Measurements from ENCODE around the gene ADAMTS4.

ADAMTS4 gene

DNA sequence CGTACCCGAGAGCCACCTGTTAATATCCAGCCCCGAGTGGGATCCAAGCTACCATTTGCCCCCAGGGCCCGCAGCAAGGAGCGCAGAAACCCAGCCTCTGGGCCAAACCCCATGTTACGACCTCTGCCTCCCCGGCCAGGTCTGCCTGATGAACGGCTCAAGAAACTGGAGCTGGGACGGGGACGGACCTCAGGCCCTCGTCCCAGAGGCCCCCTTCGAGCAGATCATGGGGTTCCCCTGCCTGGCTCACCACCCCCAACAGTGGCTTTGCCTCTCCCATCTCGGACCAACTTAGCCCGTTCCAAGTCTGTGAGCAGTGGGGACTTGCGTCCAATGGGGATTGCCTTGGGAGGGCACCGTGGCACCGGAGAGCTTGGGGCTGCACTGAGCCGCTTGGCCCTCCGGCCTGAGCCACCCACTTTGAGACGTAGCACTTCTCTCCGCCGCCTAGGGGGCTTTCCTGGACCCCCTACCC, 38.1 kb downstream of the ADAMTS4 start:
- no peaks in the 10 kb centered on the region for H3K9me3 ChIP-seq (ENCODE audit: control insufficient read depth, low read length)
- H3K4me1 ChIP-seq (ENCODE audit: control insufficient read depth, insufficient read depth, low read length, poor library complexity, severe bottlenecking): peaks cover 11% of the 10 kb centered on the region
- 93 to 97% methylated on average over 20 to 22 of the region's 22 CpGs for WGBS, 2 experiments (ENCODE audit: insufficient coverage in 2 of 2)
- peaks cover 62% of the 10 kb centered on the region for H3K36me3 ChIP-seq (ENCODE audit: control insufficient read depth, insufficient read depth, low read length)
- peak overlapping the region; percentile 82 for H3K4me3 ChIP-seq (ENCODE audit: extremely low read depth, insufficient read depth, low read length, poor library complexity, severe bottlenecking)
- no peak overlapping the region for H3K27ac ChIP-seq (ENCODE audit: low read depth, low read length, severe bottlenecking)

DNA sequence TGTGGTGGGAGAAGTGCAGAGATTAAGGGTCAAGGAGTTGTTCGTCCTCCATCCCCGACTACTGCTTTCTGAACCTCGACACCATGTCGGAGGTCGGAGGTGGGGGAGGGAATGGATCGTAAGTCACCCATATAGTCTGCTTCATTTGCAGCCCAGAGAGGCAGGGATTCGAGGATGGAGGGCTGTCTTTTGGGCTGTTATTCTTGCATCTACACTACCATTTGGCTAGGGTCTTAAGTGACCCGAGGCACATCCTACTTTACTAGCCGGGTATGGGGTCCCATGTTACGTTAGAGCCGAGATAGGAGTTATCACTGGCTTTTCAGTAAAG, 39.0 kb downstream of the ADAMTS4 start:
- Histone ChIP-seq H3K4me1 (ENCODE audit: control insufficient read depth, insufficient read depth, low read length, poor library complexity, severe bottlenecking) (peaks cover 4% of the 10 kb centered on the region), H3K4me3 (ENCODE audit: extremely low read depth, insufficient read depth, low read length, poor library complexity, severe bottlenecking) (peak overlapping the region; percentile 82), H3K36me3 (ENCODE audit: control insufficient read depth, insufficient read depth, low read length) (peaks cover 62% of the 10 kb centered on the region), H3K27ac (ENCODE audit: low read depth, low read length, severe bottlenecking) (no peak overlapping the region), H3K9me3 (ENCODE audit: control insufficient read depth, low read length) (no peaks in the 10 kb centered on the region)
- WGBS, 2 experiments (ENCODE audit: insufficient coverage in 2 of 2): 0 to 20% methylated on average over 1 to 7 of the region's 11 CpGs

DNA sequence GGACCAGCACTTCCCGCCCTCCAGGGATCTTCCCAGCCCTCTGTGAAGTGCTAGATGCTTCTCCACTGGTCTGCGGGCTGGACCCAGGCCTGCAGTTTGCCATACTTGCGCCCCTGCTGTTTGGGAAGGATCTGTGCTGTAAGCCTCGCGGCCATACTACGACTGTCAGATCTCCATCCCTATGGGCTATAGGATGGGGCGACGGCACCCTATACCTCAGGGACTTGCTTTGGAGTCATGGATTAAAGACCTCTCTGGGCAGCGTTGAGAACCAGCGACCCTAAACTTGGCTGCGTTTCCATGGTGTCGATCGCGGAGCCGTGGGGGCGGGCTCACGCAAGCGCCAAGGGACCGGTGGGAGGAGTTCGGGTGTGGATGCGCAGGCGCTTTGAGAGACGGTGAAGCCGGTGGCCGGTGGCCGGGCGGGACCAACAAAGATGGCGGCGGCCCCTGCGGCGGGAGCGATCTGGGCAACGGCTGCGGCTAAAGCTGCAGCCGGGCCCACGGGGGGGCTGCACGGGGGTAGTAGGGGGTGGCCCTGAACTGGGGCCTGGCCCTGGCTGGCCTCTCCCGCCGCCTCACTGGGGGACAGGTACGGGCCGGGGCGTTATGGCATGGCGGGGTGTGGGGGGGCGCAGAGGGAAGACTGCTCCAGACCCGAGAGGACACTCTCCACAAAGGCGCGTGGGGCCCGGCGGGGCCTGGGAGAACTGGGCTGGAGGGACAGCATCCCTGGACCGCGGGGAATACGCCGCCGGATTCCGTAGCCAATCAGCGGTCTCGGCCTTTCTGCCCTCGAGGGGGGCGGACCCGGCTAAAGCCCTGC, 39.6 kb downstream of the ADAMTS4 start, which contains the start of gene USP21:
TSS of gene USP21 (plus strand) at position 414 of the 826 bp plus-strand sequence. CDS start 1,141 bp downstream, outside the sequence.
- Histone ChIP-seq H3K9me3 (ENCODE audit: control insufficient read depth, low read length) (no peaks in the 10 kb centered on the region), H3K4me3 (ENCODE audit: extremely low read depth, insufficient read depth, low read length, poor library complexity, severe bottlenecking) (peak within 1 kb of the TSS; percentile 82), H3K4me1 (ENCODE audit: control insufficient read depth, insufficient read depth, low read length, poor library complexity, severe bottlenecking) (peaks cover 4% of the 10 kb centered on the region), H3K36me3 (ENCODE audit: control insufficient read depth, insufficient read depth, low read length) (peaks cover 62% of the 10 kb centered on the region), H3K27ac (ENCODE audit: low read depth, low read length, severe bottlenecking) (peak within 1 kb of the TSS; percentile 68)
- 3 to 5% methylated on average over 45 to 51 of the region's 60 CpGs for WGBS, 2 experiments (ENCODE audit: insufficient coverage in 2 of 2)

GRCh38 chr1:161158316-161159010, 40.4 kb downstream of the ADAMTS4 start:
- no peaks in the 10 kb centered on the region for H3K9me3 ChIP-seq (ENCODE audit: control insufficient read depth, low read length)
- peak overlapping the region; percentile 82 for H3K4me3 ChIP-seq (ENCODE audit: extremely low read depth, insufficient read depth, low read length, poor library complexity, severe bottlenecking)
- H3K36me3 ChIP-seq (ENCODE audit: control insufficient read depth, insufficient read depth, low read length): peaks cover 53% of the 10 kb centered on the region
- peak overlapping the region; percentile 68 for H3K27ac ChIP-seq (ENCODE audit: low read depth, low read length, severe bottlenecking)
- WGBS, 2 experiments (ENCODE audit: insufficient coverage in 2 of 2): 82 to 96% methylated on average over 3 to 7 of the region's 9 CpGs
- H3K4me1 ChIP-seq (ENCODE audit: control insufficient read depth, insufficient read depth, low read length, poor library complexity, severe bottlenecking): peaks cover 4% of the 10 kb centered on the region

GRCh38 chr1:161157867-161158266, 41.0 kb downstream of the ADAMTS4 start:
- Histone ChIP-seq H3K36me3 (ENCODE audit: control insufficient read depth, insufficient read depth, low read length) (peaks cover 47% of the 10 kb centered on the region), H3K4me3 (ENCODE audit: extremely low read depth, insufficient read depth, low read length, poor library complexity, severe bottlenecking) (no peak overlapping the region), H3K4me1 (ENCODE audit: control insufficient read depth, insufficient read depth, low read length, poor library complexity, severe bottlenecking) (peaks cover 4% of the 10 kb centered on the region), H3K9me3 (ENCODE audit: control insufficient read depth, low read length) (no peaks in the 10 kb centered on the region), H3K27ac (ENCODE audit: low read depth, low read length, severe bottlenecking) (no peak overlapping the region)
- WGBS, 2 experiments (ENCODE audit: insufficient coverage in 2 of 2): 100% methylated on average over 1 of the region's 1 CpG

GRCh38 chr1:161153682-161154337, 45.0 kb downstream of the ADAMTS4 start, which contains the start of gene UFC1:
Gene UFC1 (plus strand): TSS chr1:161153978. CDS start chr1:161153998, 20 bp downstream.
- Histone ChIP-seq H3K27ac (ENCODE audit: low read depth, low read length, severe bottlenecking) (peak within 1 kb of the TSS; percentile 95), H3K9me3 (ENCODE audit: control insufficient read depth, low read length) (no peaks in the 10 kb centered on the region)
- 1% methylated on average over 26 to 30 of the region's 33 CpGs for WGBS, 2 experiments (ENCODE audit: insufficient coverage in 2 of 2)

GRCh38 chr1:161153176-161153575, 45.7 kb downstream of the ADAMTS4 start:
- WGBS, 2 experiments (ENCODE audit: insufficient coverage in 2 of 2): 100% methylated on average over 2 of the region's 9 CpGs
- Histone ChIP-seq H3K36me3 (ENCODE audit: control insufficient read depth, insufficient read depth, low read length) (peaks cover 18% of the 10 kb centered on the region), H3K9me3 (ENCODE audit: control insufficient read depth, low read length) (no peaks in the 10 kb centered on the region), H3K4me3 (ENCODE audit: extremely low read depth, insufficient read depth, low read length, poor library complexity, severe bottlenecking) (peak overlapping the region; percentile 73), H3K27ac (ENCODE audit: low read depth, low read length, severe bottlenecking) (peak overlapping the region; percentile 36), H3K4me1 (ENCODE audit: control insufficient read depth, insufficient read depth, low read length, poor library complexity, severe bottlenecking) (no peaks in the 10 kb centered on the region)

More at GRCh38 chr1:161153682-161154337, 45.0 kb downstream of the ADAMTS4 start, which contains the start of gene UFC1:
- Histone ChIP-seq H3K36me3 (ENCODE audit: control insufficient read depth, insufficient read depth, low read length) (peaks cover 24% of the 10 kb centered on the region), H3K4me3 (ENCODE audit: extremely low read depth, insufficient read depth, low read length, poor library complexity, severe bottlenecking) (peak within 1 kb of the TSS; percentile 73), H3K4me1 (ENCODE audit: control insufficient read depth, insufficient read depth, low read length, poor library complexity, severe bottlenecking) (no peaks in the 10 kb centered on the region)

GRCh38 chr1:161145832-161146231, 53.0 kb downstream of the ADAMTS4 start:
- 71 to 78% methylated on average over 1 of the region's 3 CpGs for WGBS, 2 experiments (ENCODE audit: insufficient coverage in 2 of 2)

DNA sequence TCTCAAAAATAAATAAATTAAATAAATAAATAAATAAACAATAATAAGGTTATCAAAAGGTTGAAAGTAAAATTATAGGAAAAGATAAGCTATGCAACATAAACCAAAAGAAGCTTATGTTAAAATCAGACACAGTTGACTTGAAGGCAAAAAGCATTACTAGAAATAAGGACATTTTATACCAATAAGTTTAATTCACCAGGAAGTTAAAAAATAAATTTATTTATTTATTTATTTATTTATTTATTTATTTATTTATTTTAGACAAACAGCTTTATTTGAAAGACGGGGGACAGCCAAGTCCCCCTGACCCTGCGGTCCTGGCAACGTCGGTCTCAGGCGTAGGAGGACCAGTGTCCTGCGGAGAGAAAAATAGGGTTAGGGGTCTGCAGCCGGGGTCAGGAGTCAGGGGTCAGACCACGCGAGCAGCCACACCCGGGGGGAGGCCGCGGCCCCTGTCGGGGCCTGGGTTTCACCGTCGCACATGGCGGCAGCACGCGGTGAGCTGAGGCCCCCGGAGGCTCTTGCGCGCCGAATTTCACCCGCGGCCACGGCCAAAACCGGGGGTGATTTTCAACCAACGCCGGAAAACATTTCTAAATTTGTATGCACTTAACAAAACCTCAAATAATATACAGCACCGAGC, 58.0 kb downstream of the ADAMTS4 start:
- no peaks in the 10 kb centered on the region for H3K9me3 ChIP-seq (ENCODE audit: control insufficient read depth, low read length)
- no peak overlapping the region for H3K4me3 ChIP-seq (ENCODE audit: extremely low read depth, insufficient read depth, low read length, poor library complexity, severe bottlenecking)
- WGBS, 2 experiments (ENCODE audit: insufficient coverage in 2 of 2): 95 to 96% methylated on average over 25 to 28 of the region's 29 CpGs
- H3K36me3 ChIP-seq (ENCODE audit: control insufficient read depth, insufficient read depth, low read length): peaks cover 3% of the 10 kb centered on the region
- H3K4me1 ChIP-seq (ENCODE audit: control insufficient read depth, insufficient read depth, low read length, poor library complexity, severe bottlenecking): peaks cover 12% of the 10 kb centered on the region
- H3K27ac ChIP-seq (ENCODE audit: low read depth, low read length, severe bottlenecking): no peak overlapping the region

More at GRCh38 chr1:161145832-161146231, 53.0 kb downstream of the ADAMTS4 start:
- Histone ChIP-seq H3K9me3 (ENCODE audit: control insufficient read depth, low read length) (no peaks in the 10 kb centered on the region), H3K4me3 (ENCODE audit: extremely low read depth, insufficient read depth, low read length, poor library complexity, severe bottlenecking) (no peak overlapping the region), H3K36me3 (ENCODE audit: control insufficient read depth, insufficient read depth, low read length) (no peaks in the 10 kb centered on the region), H3K4me1 (ENCODE audit: control insufficient read depth, insufficient read depth, low read length, poor library complexity, severe bottlenecking) (no peaks in the 10 kb centered on the region), H3K27ac (ENCODE audit: low read depth, low read length, severe bottlenecking) (no peak overlapping the region)

DNA sequence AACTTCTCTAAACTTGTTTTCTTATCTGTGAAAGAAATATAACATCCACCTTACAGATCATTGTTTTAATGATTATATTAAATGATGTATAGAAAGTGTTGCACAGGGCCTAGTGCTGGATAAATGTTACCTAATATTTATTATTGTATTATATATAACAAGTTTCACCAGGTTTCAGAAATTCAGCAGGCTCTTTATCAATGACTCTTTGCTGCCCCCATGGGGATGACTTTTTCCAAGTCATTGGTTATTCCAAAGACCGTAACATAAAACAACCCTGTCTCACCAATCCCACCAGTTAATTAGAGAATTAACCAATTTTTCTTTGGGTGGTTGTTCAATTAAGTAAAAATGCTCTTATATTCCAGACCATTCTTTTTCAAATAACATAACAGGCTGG, 59.1 kb downstream of the ADAMTS4 start:
- no peaks in the 10 kb centered on the region for H3K9me3 ChIP-seq (ENCODE audit: control insufficient read depth, low read length)
- H3K4me3 ChIP-seq (ENCODE audit: extremely low read depth, insufficient read depth, low read length, poor library complexity, severe bottlenecking): no peak overlapping the region
- H3K36me3 ChIP-seq (ENCODE audit: control insufficient read depth, insufficient read depth, low read length): peaks cover 9% of the 10 kb centered on the region
- WGBS, 2 experiments (ENCODE audit: insufficient coverage in 2 of 2): no CpG with 5 or more reads among the region's 1 CpG
- no peak overlapping the region for H3K27ac ChIP-seq (ENCODE audit: low read depth, low read length, severe bottlenecking)
- H3K4me1 ChIP-seq (ENCODE audit: control insufficient read depth, insufficient read depth, low read length, poor library complexity, severe bottlenecking): peaks cover 12% of the 10 kb centered on the region
